DOHH2 (cell line): ENCODE results near the gene USP30.

Experiments
- H3F3A ChIP-seq: fragments of 200-600 bp; sonication (generic), shearing (Covaris generic); 2 replicates; pipeline ENCODE4 v1.6.0; 2016; ENCODE audit warnings: antibody characterized with exemption, mild to moderate bottlenecking; ENCODE audit not compliant: control insufficient read depth, insufficient read depth
- H3K27ac ChIP-seq: fragments of 200-600 bp; sonication (generic); 2 replicates; pipeline ENCODE4 v1.5.1; 2014; ENCODE audit warnings: low read depth, mild to moderate bottlenecking, low read length, moderate library complexity
- H3K27me3 ChIP-seq: fragments of 200-600 bp; sonication (generic); 2 replicates; pipeline ENCODE4 v1.6.1; 2014; ENCODE audit warnings: mild to moderate bottlenecking, low read length, mixed read lengths; ENCODE audit not compliant: control insufficient read depth
- H3K36me3 ChIP-seq: fragments of 200-600 bp; sonication (generic); 2 replicates; pipeline ENCODE4 v1.6.1; 2014; ENCODE audit warnings: mild to moderate bottlenecking, low read length, moderate library complexity, mixed read lengths; ENCODE audit not compliant: control insufficient read depth
- H3K4me1 ChIP-seq: fragments of 200-600 bp; sonication (generic); 2 replicates; pipeline ENCODE4 v1.6.1; 2014; ENCODE audit warnings: mild to moderate bottlenecking, low read length, mixed read lengths; ENCODE audit not compliant: control insufficient read depth
- H3K4me2 ChIP-seq: fragments of 200-600 bp; sonication (generic); 2 replicates; pipeline ENCODE4 v1.6.0; 2014; ENCODE audit warnings: mild to moderate bottlenecking, low read length, moderate library complexity
- H3K4me3 ChIP-seq: fragments of 200-600 bp; sonication (generic); 2 replicates; pipeline ENCODE4 v1.5.1; 2014; ENCODE audit warnings: mild to moderate bottlenecking, low read length, mixed read lengths
- H3K79me2 ChIP-seq: fragments of 200-600 bp; sonication (generic); 2 replicates; pipeline ENCODE4 v1.6.1; 2014; ENCODE audit warnings: mild to moderate bottlenecking, low read length, mixed read lengths; ENCODE audit not compliant: control insufficient read depth
- H3K9me2 ChIP-seq: fragments of 200-600 bp; sonication (generic); replicated peaks from 2 replicates; pipeline ENCODE4 v1.6.1; 2014; ENCODE audit warnings: mild to moderate bottlenecking, low read length, mixed read lengths; ENCODE audit not compliant: control insufficient read depth
- H3K9me3 ChIP-seq: fragments of 200-600 bp; sonication (generic); 2 replicates; pipeline ENCODE4 v1.6.1; 2014; ENCODE audit warnings: antibody characterized with exemption, low read length, mixed read lengths; ENCODE audit not compliant: control insufficient read depth, insufficient read depth
- H4K20me1 ChIP-seq: fragments of 200-600 bp; sonication (generic); 2 replicates; pipeline ENCODE4 v1.6.0; 2014; ENCODE audit warnings: low read depth, mild to moderate bottlenecking, antibody characterized with exemption, low read length, moderate library complexity; ENCODE audit not compliant: control insufficient read depth, insufficient read depth
- EZH2phosphoT487 ChIP-seq: fragments of 200-600 bp; sonication (generic); IDR thresholded peaks from 2 replicates; pipeline ENCODE4 v1.6.1; 2017; ENCODE audit warnings: borderline replicate concordance, mild to moderate bottlenecking, antibody characterized with exemption, low read length, moderate library complexity, mixed read lengths
- TF ChIP-seq, protein P1 (sequence below): fragments of 200-600 bp; sonication (generic); IDR thresholded peaks from one replicate; pipeline ENCODE4 v1.5.1; 2014; ENCODE audit warnings: antibody characterized with exemption, mild to moderate bottlenecking, low read depth, low read length; ENCODE audit not compliant: poor library complexity, severe bottlenecking

Gene USP30

DNA sequence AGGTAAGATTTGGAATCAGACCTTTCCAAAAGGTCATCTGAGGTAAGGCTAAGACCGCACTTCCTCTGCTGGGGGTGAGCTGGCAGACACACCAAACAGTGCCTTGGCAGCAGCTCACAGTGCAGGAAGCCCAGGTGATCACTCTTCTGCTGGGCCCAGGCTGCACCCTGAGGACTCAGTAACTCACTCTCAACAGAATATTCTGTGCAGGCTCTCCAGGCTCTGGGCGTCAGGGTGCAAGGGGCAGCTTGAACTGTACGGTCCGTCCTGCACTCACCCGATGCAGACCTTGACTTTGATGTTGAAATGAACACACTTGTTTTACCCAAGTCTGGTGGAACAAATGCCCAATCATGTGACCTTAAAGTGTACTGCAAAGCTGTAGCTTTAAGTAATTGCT is 34.9 kb downstream of the USP30 start:
- H3F3A ChIP-seq, result peaks cover 16% of the 10 kb centered on the region; the same call in 1 of the 2 replicates
- H4K20me1 ChIP-seq, result peaks cover 2% of the 10 kb centered on the region; the same call in 1 of the 2 replicates
- H3K27ac ChIP-seq, result no peak overlapping the region
- H3K4me2 ChIP-seq, result no peak overlapping the region
- H3K4me3 ChIP-seq, result no peak overlapping the region
- no peak for TF ChIP-seq EZH2phosphoT487
- TF ChIP-seq, protein P1, sequence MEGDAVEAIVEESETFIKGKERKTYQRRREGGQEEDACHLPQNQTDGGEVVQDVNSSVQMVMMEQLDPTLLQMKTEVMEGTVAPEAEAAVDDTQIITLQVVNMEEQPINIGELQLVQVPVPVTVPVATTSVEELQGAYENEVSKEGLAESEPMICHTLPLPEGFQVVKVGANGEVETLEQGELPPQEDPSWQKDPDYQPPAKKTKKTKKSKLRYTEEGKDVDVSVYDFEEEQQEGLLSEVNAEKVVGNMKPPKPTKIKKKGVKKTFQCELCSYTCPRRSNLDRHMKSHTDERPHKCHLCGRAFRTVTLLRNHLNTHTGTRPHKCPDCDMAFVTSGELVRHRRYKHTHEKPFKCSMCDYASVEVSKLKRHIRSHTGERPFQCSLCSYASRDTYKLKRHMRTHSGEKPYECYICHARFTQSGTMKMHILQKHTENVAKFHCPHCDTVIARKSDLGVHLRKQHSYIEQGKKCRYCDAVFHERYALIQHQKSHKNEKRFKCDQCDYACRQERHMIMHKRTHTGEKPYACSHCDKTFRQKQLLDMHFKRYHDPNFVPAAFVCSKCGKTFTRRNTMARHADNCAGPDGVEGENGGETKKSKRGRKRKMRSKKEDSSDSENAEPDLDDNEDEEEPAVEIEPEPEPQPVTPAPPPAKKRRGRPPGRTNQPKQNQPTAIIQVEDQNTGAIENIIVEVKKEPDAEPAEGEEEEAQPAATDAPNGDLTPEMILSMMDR, result no peak
- H3K36me3 ChIP-seq, result peaks cover 90% of the 10 kb centered on the region
- peaks cover 30% of the 10 kb centered on the region for H3K79me2 ChIP-seq
- H3K9me3 ChIP-seq, result no peaks in the 10 kb centered on the region
- H3K27me3 ChIP-seq, result no peaks in the 10 kb centered on the region
- no peaks in the 10 kb centered on the region for H3K9me2 ChIP-seq
- H3K4me1 ChIP-seq, result peaks cover 20% of the 10 kb centered on the region

DNA sequence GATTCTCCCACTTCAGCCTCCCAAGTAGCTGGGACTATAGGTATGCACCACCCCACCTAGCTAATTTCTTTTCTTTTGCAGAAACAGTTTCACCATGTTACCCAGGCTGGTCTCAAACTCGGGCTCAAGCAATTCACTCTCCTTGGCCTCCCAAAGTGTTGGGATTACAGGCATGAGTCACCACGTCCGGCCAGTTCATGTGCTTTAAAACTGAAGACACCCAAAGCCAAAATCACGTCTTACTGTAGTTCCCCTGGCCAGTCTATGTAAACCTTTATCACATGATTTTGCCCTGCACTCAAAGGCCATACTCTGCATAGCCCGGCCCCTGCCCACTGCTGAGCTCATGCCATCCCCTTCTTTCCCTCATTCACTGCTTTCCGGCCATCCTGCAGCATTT is 36.4 kb downstream of the USP30 start:
- H3K4me3 ChIP-seq, result no peak overlapping the region
- H3K27ac ChIP-seq, result no peak overlapping the region
- TF ChIP-seq, protein P1, result no peak
- no peak for TF ChIP-seq EZH2phosphoT487
- peaks cover 16% of the 10 kb centered on the region; the same call in 1 of the 2 replicates for H3F3A ChIP-seq
- peaks cover 2% of the 10 kb centered on the region; the same call in 1 of the 2 replicates for H4K20me1 ChIP-seq
- no peaks in the 10 kb centered on the region for H3K9me3 ChIP-seq
- H3K27me3 ChIP-seq, result no peaks in the 10 kb centered on the region
- H3K79me2 ChIP-seq, result peaks cover 41% of the 10 kb centered on the region
- H3K36me3 ChIP-seq, result peaks cover 79% of the 10 kb centered on the region
- H3K9me2 ChIP-seq, result no peaks in the 10 kb centered on the region
- no peak overlapping the region for H3K4me2 ChIP-seq
- H3K4me1 ChIP-seq, result peaks cover 35% of the 10 kb centered on the region

DNA sequence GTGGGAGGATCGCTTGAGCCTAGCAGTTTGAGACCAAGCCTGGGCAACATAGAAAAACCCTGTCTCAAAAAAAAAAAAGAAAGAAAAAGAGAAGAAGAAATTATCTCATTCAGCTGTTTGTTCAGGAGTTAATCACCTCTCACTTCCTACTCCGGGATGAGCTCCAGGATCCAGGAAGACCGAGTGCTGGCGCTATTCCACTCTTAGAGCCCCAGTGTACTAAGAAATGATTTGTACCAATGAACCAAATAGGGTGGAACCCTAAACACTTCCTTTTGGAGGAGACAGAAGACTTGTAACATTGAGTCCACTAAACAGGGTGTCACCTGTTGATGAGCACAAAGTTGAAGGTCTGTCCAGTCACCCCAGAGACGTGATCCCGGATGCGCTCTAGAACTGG is 37.3 kb downstream of the USP30 start:
- Histone ChIP-seq H3K27me3 (no peaks in the 10 kb centered on the region), H3K4me2 (peak overlapping the region; percentile 99; the same call in 1 of the 2 replicates), H3K36me3 (peaks cover 75% of the 10 kb centered on the region), H3K9me3 (no peaks in the 10 kb centered on the region), H3K9me2 (no peaks in the 10 kb centered on the region), H3F3A (peaks cover 16% of the 10 kb centered on the region; the same call in 1 of the 2 replicates), H4K20me1 (peaks cover 2% of the 10 kb centered on the region; the same call in 1 of the 2 replicates), H3K4me3 (no peak overlapping the region), H3K79me2 (peaks cover 41% of the 10 kb centered on the region), H3K27ac (no peak overlapping the region), H3K4me1 (peaks cover 36% of the 10 kb centered on the region)
- TF ChIP-seq, protein P1, result no peak
- no peak for TF ChIP-seq EZH2phosphoT487
